HG02610 (cell line): ENCODE data around the gene FAM149B1.

Experiments used
- ATAC-seq: cut with Tn5 transposase; IDR thresholded peaks from one replicate; pipeline ENCODE4 v1.9.1; 2021; ENCODE audit warnings: mild to moderate bottlenecking, moderate library complexity; ENCODE audit not compliant: unreplicated experiment

Gene FAM149B1

GRCh38 chr10:73174148-73174925 is 6.4 kb downstream of the FAM149B1 start:
- ATAC-seq, result no peak

DNA sequence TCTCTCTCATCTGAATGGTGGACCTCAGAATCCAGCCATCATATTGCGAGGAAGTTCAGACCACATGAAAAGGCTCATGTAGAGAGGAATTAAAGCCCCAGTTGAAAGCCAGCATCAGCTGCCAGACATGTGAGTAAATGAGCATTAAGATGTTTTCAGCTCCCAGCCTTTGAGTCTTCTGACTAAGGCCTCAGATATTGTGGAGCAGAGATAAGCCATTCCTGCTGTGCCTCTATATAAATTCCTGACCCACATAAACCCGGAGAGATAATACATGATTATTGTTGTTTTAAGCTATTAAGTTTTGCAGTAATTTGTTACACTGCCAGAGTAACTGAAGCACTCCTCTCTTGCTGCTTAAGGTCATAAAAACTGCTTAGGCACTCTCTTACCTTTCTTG is 14.6 kb downstream of the FAM149B1 start:
- ATAC-seq, result no peak

- ATAC-seq, result no peak
Measured at GRCh38 chr10:73183667-73184281, 15.9 kb downstream of the FAM149B1 start.

GRCh38 chr10:73186266-73186665 is 18.3 kb downstream of the FAM149B1 start:
- no peak for ATAC-seq

GRCh38 chr10:73190188-73190587 is 22.3 kb downstream of the FAM149B1 start:
- ATAC-seq, result no peak

- ATAC-seq, result no peak
Measured at GRCh38 chr10:73205081-73205480, 37.2 kb downstream of the FAM149B1 start.

DNA sequence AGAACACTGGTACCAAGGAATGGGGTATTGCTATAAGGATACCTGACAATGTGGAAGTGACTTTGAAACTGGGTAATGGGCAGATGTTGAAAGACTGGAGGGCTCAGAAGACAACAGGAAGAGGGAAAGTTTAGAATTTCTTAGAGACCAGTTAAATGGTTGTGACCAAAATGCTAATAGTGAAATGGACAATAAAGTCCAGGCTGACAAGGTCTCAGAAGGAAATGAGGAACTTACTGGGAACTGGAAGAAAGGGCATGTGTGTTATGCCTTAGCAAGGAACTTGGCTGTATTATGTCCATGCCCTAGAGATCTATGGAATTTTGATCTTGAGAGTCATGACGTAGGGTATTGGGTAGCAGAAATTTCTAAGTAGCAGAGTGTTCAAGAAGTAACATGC is 38.0 kb downstream of the FAM149B1 start:
- ATAC-seq, result no peak

- no peak for ATAC-seq
Measured at GRCh38 chr10:73206385-73206784, 38.5 kb downstream of the FAM149B1 start.

DNA sequence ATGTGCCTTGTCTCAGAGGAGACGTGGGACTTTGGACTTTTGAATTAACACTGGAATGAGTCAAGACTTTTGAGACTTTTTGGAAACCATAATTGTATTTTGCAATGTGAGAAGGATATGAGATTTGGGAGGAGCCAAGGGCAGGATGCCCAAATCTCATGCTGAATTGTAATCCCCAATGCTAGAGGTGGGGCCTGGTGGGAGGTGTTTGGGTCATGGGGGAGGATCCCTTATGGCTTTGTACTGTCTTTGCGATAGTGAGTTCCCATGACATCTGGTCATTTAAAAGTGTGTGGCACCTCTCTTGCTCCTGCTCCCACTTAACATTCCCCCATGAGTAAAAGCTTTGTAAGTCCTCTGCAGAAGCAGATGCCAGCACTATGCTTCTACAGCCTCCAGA is 40.0 kb downstream of the FAM149B1 start:
- ATAC-seq, result no peak

DNA sequence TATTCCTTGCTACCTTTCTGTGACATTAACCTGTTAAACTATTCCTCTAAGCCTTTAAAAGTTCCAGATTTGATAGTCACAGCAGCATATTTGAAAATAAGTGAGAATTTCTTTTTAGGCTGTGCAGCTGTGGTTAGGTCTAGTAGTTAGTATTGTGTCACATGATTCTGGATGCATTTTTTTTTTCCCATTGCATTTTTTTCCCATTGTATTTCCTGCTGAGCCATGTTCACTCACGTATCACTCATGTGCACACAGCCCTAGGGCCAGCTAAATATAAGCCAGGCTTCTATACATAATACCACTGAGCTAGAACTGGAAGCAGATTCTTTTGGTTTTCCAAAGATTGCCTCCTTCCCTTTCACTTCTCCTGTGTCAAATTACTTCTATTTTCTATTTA is 41.8 kb downstream of the FAM149B1 start:
- no peak for ATAC-seq

GRCh38 chr10:73210395-73211105 is 42.6 kb downstream of the FAM149B1 start:
- ATAC-seq, result peak; percentile 40

- ATAC-seq, result peak; percentile 25
Measured at GRCh38 chr10:73211106-73211811, 43.3 kb downstream of the FAM149B1 start.

DNA sequence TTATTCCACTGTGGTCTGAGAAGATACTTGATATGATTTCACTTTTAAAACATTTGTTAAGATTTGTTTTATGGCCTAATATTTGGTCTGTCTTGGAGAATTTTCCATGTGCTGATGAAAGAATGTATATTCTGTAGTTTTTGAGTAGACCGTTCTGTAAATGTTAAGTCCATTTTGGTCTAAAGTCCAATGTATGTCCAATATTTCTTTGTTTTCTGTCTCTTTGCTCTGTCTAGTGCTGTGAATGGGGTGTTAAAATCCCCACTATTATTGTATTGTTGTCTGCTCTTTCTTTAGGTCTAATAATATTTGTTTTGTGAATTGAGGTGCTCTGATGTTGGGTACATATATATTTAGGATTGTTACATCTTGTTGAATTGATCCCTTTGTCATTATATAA is 47.8 kb downstream of the FAM149B1 start:
- ATAC-seq, result no peak

- ATAC-seq, result no peak
Measured at GRCh38 chr10:73217628-73218027, 49.7 kb downstream of the FAM149B1 start.

DNA sequence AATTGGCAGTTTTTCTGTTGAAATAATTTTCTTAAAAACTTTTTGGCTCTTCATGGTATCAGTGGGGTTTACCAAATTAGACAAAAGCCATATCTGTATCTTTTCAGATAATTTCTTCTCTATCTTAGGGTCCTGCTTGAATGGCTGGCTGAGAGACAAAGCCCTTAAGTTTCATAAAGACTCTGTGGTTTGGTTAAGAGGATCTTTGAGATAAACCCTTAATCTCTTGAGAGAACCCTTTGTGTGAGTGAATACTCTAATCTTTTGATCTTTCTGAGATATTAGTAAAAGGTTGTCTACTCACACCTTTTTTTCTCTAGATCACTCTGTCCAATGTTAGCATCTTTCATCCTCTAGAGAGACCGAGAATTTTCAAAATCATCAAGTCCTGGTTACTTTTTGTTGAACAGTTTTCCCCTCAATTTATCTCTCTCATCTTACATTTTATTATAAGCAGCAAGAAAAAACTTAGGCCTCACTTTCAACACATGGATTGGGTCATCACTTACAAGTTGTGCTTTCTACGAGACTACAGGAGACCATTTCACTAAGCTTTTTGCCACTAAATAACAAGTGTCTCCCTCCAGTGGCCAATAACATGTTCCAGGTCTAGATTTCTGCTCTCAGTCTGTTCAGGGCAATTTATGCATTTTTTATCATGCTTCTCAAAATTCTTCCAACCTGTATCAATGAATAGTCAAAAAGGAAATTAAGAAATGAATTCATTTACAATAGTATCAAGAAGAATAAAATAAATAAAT is 50.7 kb downstream of the FAM149B1 start:
- no peak for ATAC-seq

DNA sequence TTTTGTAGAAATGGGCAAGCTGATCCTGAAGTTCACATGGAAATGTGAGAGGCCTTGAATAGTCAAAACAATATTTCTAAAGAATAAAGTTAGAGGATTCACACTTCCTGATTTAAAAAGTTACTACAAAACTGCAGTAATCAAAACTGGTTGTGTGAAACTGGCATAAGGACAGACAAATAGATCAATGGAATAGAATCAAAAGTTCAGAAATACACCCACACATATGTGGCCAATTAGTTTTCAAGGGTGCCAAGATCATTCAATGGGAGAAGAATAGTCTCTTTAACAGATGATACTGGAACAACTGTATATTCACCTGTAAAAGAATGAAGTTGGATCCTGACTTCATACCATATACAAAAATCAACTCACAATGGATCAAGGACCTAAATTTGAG is 51.5 kb downstream of the FAM149B1 start:
- no peak for ATAC-seq

DNA sequence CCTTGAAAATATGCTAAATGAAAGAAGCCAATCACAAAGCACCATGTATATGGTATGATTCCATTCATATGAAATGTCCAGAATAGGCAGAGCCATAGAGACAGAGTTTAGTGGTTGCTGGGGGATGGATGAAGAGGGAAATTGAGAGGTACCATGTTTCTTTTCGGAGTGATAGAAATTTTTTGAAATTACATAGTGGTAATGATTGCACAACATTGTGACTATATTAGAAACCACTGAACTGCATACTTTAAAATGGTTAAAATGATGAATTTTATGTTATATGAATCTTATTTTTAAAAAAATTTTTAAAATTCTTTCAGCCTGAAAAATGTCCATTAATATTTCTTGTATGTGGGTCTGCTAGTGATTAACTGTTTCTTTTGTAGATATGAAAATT is 53.1 kb downstream of the FAM149B1 start:
- ATAC-seq, result no peak

DNA sequence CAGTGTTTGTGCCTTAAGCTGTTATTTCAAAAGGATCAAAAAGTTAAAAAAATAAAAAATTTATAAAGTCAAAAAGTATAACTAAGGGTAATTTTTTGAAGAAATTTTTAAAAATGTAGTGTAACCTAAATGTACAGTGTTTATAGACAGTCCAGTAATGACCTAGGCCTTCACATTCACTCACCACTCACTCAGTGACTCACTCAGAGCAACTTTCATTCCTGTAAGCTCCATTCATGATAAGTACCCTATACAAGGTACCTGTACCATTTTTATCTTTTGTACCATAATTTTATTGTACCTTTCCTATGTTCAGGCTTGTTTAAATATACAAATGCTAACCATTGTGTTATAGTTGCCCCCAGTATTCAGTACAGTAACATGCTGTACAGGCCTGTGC is 57.6 kb downstream of the FAM149B1 start:
- no peak for ATAC-seq

DNA sequence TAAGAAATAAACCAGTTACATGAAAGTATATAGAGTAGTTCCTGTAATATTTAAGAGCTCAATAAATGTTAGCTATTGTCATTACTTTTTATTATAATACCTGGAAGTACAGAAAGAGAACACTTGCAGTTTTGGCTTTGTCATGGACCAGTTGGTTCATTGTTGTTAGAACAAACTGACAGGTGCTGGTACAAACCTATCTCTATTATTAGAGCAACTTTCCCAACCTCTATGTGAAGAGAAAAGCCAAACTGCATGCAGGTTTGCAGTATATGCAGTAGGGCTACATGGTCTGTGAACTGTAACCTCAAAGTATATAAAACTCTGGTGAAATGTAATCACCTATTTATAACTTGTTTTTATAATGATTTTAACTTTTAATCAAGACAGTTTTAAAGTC is 58.7 kb downstream of the FAM149B1 start:
- ATAC-seq, result no peak

GRCh38 chr10:73228247-73228646 is 60.3 kb downstream of the FAM149B1 start:
- no peak for ATAC-seq

DNA sequence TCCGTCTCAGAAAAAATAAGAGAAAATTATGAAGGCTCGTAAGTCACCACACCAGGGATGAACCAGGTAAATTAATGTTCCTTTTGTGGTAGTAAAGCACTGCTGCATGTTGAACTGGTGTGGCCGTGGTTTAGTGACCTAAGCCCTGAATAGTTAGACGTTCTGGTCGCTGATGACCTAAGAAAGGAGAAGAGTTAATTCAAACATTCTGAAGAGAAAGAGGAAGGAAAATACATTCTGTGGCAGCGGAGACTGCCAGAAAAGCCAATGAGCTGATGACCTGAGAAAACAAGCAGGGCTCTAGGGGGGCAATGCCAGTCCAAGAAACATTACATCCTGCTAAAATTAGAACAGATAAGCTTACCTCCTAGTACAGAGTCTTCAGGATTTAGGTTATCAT is 61.6 kb downstream of the FAM149B1 start:
- ATAC-seq, result no peak
